Thoracic aorta (tissue), 2 donors: ENCODE results near the gene ATL1. TPM values are rescaled to one million over a fixed set of nuclear protein-coding genes. Genes with fewer than 3 reads are reported as not detected.
A peak's percentile ranks its signal among the peaks of the same experiment; 100 is the strongest.
"Not testable (repeated sequence)": the region's sequence is repeated elsewhere in the genome, so short reads cannot be mapped to it uniquely, and the experiment has no call there.

Experiments used
- ATAC-seq: fragments of 150-250 bp; one replicate; pipeline ENCODE4 v1.8.0; 2017; ENCODE audit warnings: low read depth; ENCODE audit not compliant: insufficient number of reproducible peaks, low FRiP score
- DNase-seq: peaks from one replicate; pipeline ENCODE4 v3.0.0-alpha.2; 2020; ENCODE audit warnings: low spot score
- H3K27ac ChIP-seq, 2 donors: fragments of 200-600 bp; sonication (generic); 1 replicate in 1 of 2; 2 replicates in 1 of 2; pipeline ENCODE4 v1.5.1; 2016; ENCODE audit warnings: mild to moderate bottlenecking in 2 of 2, moderate library complexity in 2 of 2
- H3K27me3 ChIP-seq: fragments of 200-600 bp; sonication (generic); replicated peaks from 2 replicates; pipeline ENCODE4 v1.6.0; 2016; ENCODE audit warnings: mild to moderate bottlenecking; ENCODE audit not compliant: insufficient read depth
- H3K36me3 ChIP-seq: fragments of 200-600 bp; sonication (generic); one replicate; pipeline ENCODE4 v1.5.1; 2016
- H3K4me1 ChIP-seq, 2 donors: fragments of 200-600 bp; sonication (generic); 1 replicate in 1 of 2; 2 replicates in 1 of 2; pipeline versions ENCODE4 v1.5.1 to v1.6.0; 2016; ENCODE audit warnings: low read depth in 2 of 2, mild to moderate bottlenecking in 1 of 2; ENCODE audit not compliant: control insufficient read depth in 1 of 2
- H3K4me3 ChIP-seq: fragments of 200-600 bp; sonication (generic); 2 replicates; pipeline ENCODE4 v1.5.1; 2016; ENCODE audit warnings: mild to moderate bottlenecking
- H3K9me3 ChIP-seq: fragments of 200-600 bp; sonication (generic); 2 replicates; pipeline ENCODE4 v1.5.1; 2016
- total RNA-seq, 2 donors: library from RNA; depleted of rRNA; stranded (reverse); fragments of >200 nt; gene quantifications; one replicate each; pipeline versions ENCODE4 v1.1.0 to v1.2.3, GENCODE V29; 2016
- TF ChIP-seq, protein P1 (sequence below): fragments of 200-600 bp; sonication (generic); IDR thresholded peaks from one replicate; pipeline ENCODE4 v1.5.1; 2019; ENCODE audit warnings: antibody characterized with exemption

Gene ATL1
- total RNA-seq, 2 donors from 2014 or later, result 9.5 to 14.3 TPM

DNA sequence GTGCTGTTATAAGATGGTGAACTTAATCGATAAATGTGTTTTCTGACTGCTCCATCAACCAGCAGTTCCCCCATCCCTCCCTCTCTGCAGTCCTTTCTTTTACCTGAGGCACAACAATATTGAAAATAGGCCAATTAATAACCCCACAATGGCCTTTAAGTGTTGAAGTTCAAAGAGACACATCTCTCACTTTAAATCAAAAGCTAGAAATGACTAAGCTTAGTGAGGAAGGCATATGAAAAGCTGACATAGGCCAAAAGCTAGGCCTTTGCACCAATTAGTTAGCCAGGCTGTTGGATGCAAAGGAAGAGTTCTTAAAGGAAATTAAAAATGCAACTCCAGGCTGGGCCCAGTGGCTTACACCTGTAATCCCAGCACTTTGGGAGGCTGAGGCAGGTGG lies 64.5 kb downstream of the ATL1 start:
- ATAC-seq (no peak), DNase-seq (no peak)
- Histone ChIP-seq H3K9me3 (no peaks in the 10 kb centered on the region), H3K27me3 (no peaks in the 10 kb centered on the region), H3K36me3 (no peaks in the 10 kb centered on the region), H3K4me1 (no peaks in the 10 kb centered on the region), H3K27ac (no peak overlapping the region), H3K4me3 (no peak overlapping the region)
- TF ChIP-seq, protein P1, sequence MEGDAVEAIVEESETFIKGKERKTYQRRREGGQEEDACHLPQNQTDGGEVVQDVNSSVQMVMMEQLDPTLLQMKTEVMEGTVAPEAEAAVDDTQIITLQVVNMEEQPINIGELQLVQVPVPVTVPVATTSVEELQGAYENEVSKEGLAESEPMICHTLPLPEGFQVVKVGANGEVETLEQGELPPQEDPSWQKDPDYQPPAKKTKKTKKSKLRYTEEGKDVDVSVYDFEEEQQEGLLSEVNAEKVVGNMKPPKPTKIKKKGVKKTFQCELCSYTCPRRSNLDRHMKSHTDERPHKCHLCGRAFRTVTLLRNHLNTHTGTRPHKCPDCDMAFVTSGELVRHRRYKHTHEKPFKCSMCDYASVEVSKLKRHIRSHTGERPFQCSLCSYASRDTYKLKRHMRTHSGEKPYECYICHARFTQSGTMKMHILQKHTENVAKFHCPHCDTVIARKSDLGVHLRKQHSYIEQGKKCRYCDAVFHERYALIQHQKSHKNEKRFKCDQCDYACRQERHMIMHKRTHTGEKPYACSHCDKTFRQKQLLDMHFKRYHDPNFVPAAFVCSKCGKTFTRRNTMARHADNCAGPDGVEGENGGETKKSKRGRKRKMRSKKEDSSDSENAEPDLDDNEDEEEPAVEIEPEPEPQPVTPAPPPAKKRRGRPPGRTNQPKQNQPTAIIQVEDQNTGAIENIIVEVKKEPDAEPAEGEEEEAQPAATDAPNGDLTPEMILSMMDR, result no peak

DNA sequence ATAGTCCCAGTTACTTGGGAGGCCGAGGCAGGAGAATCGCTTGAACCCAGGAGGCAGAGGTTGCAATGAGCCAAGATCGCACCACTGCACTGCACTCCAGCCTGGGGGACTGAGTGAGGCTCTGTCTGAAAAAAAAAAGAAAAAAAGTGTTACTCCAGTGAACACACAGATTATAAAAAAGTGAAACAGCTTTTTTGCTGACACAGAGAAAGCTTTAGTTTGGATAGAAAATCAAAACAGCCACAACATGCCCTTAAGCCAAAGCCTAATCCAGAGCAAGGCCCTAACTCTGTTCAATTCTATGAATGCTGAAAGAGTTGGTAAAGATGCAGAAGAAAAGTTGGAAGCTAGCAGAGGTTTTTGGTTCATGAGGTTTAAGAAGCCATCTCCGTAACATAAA lies 65.0 kb downstream of the ATL1 start:
- DNase-seq, ATAC-seq, H3K4me3 ChIP-seq, H3K36me3 ChIP-seq, H3K27ac ChIP-seq, H3K27me3 ChIP-seq, H3K4me1 ChIP-seq, H3K9me3 ChIP-seq: not testable (repeated sequence)

DNA sequence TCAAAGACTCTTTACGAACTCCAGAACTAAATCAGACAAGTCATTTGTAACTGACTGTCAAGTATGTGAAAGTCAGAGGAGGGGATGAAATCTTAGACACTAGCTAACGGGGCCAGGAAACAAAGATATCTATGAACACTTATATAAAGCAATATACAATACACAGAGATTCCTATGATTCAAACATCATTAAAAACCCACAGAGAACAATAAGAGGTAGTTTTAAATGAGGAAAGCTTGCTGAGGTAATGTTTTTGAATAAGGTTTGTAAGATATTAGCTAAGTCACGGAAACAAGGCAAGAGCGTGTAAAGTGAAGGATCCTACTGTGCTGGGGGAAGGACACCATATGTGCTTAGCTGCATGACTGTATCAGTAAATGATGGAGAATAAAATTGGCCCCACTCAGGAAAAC lies 71.5 kb downstream of the ATL1 start:
- Histone ChIP-seq H3K9me3 (no peaks in the 10 kb centered on the region), H3K4me1 (peaks cover 0 to 17% of the 10 kb centered on the region in 2 donors), H3K27me3 (no peaks in the 10 kb centered on the region), H3K36me3 (no peaks in the 10 kb centered on the region), H3K27ac (peak overlapping the region in 1 of 2 donors; percentile 8), H3K4me3 (no peak overlapping the region)
- DNase-seq (no peak), ATAC-seq (no peak)
- TF ChIP-seq, protein P1, result no peak

DNA sequence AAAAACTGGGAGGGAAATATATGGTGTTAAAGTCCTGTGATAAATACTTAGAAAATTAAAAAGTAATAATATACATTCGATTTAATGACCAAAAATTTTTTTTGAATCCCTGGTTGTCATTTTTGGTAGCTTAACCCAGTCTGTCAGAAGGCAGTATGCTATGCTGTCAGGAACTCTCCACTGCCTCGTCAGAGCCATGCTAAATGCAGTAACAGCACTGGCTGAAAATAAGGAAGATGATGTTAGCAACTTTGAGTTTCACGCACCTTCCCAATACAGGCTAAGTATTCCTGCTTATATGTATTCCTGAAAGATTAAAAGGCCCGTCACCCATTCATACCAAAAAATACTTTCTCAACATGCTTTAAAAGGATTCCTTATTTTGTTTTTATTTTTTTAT lies 74.0 kb downstream of the ATL1 start:
- no peak overlapping the region for H3K27ac ChIP-seq
- TF ChIP-seq, protein P1, result no peak
- H3K4me3 ChIP-seq, result no peak overlapping the region
- no peak for ATAC-seq
- H3K9me3 ChIP-seq, result no peaks in the 10 kb centered on the region
- H3K4me1 ChIP-seq, result peaks cover 0 to 17% of the 10 kb centered on the region in 2 donors
- peaks cover 2% of the 10 kb centered on the region for H3K36me3 ChIP-seq
- no peak for DNase-seq
- no peaks in the 10 kb centered on the region for H3K27me3 ChIP-seq

DNA sequence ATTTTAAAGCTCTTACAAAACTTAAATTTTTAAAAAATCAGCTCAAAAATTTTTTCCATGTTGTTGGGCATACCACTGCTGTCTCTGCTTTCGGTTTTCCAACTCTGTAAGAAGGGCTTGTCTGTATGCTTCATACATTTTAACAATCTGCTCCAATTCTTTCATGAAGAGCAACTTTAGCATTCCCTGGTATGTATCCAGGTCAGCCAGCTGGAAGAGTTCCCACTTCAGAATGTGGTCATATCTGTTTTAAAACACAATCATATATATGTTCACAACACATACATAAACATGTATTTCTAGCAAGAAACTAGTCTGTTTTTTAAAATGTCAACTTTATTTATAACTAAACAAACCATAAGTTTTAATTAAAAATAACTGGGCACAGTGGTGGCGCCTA lies 75.2 kb downstream of the ATL1 start:
- DNase-seq (no peak), ATAC-seq (no peak)
- Histone ChIP-seq H3K27me3 (no peaks in the 10 kb centered on the region), H3K4me3 (no peak overlapping the region), H3K36me3 (peaks cover 10% of the 10 kb centered on the region), H3K27ac (no peak overlapping the region), H3K4me1 (peaks cover 3 to 15% of the 10 kb centered on the region in 2 donors), H3K9me3 (no peaks in the 10 kb centered on the region)
- TF ChIP-seq, protein P1, result no peak

DNA sequence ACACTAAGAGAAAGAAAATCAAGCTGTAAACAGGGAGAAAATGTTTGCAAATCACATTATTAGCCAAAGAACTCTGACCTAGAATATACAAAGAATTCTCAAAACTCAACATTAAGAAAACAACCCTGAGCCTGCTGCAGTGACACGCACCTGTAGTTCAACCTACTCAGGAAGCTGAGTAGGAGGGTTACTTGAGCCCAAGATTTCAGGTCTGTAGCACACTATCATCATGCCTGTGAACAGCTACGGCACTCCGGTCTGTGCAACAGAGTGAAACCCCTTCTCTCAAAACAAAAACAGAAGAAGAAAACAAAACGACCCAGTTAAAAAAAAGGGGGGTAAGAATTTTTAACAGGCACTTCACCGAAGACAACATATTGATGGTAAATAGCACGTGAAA lies 87.3 kb downstream of the ATL1 start:
- no peak overlapping the region for H3K4me3 ChIP-seq
- no peaks in the 10 kb centered on the region for H3K9me3 ChIP-seq
- H3K27ac ChIP-seq, result no peak overlapping the region
- peaks cover 8 to 26% of the 10 kb centered on the region in 2 donors for H3K4me1 ChIP-seq
- H3K36me3 ChIP-seq, result no peaks in the 10 kb centered on the region
- DNase-seq (no peak), ATAC-seq (no peak)
- TF ChIP-seq, protein P1, result no peak
- no peaks in the 10 kb centered on the region for H3K27me3 ChIP-seq
